GM18520 (cell line): ENCODE results near the gene IGSF21.

ENCODE experiments used
- ATAC-seq: cut with Tn5 transposase; IDR thresholded peaks from one replicate; pipeline ENCODE4 v1.9.1; 2021; ENCODE audit not compliant: unreplicated experiment

The IGSF21 gene

GRCh38 chr1:18322368-18323032 lies 214.9 kb downstream of the IGSF21 start:
- ATAC-seq: no peak

GRCh38 chr1:18323259-18323658 lies 215.7 kb downstream of the IGSF21 start:
- no peak for ATAC-seq

DNA sequence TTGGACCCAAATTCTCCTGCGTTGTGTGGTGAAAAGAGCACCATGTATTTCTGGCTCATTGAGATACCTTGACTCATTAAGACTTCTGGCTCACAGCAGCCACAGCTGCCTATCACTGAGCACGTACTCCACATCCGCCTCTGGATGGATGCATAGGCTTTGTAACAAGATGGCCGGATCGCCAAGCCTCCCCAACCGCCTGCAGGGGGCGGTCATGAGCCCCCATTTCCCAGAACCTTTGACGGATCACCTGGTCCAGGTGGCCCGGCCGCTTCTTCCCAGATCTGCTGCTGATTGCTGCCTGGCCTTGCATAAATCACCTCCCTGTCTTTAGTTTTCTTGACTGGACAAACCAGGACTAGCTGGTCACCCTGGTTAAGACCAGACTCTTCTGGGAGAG lies 216.6 kb downstream of the IGSF21 start:
- no peak for ATAC-seq

DNA sequence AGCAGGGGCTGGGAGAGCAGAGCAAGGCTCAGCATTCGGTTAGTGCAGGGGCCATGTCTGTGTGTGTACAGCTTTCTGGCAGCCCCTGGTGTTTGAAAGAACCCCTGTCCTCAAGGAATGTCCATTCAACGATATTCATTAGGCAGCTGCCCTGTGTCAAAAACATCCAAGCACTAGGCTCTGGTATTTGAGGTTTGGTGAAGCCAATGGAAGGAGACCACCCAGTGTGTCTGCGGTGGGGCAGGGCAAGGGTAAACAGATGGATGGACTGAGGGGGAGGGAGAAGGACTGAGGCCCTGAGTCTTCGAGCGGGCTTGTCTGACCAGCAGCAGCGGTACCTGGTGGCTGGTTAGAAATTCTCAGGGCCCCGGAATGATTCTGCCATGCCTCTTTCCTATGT lies 217.5 kb downstream of the IGSF21 start:
- ATAC-seq: no peak

DNA sequence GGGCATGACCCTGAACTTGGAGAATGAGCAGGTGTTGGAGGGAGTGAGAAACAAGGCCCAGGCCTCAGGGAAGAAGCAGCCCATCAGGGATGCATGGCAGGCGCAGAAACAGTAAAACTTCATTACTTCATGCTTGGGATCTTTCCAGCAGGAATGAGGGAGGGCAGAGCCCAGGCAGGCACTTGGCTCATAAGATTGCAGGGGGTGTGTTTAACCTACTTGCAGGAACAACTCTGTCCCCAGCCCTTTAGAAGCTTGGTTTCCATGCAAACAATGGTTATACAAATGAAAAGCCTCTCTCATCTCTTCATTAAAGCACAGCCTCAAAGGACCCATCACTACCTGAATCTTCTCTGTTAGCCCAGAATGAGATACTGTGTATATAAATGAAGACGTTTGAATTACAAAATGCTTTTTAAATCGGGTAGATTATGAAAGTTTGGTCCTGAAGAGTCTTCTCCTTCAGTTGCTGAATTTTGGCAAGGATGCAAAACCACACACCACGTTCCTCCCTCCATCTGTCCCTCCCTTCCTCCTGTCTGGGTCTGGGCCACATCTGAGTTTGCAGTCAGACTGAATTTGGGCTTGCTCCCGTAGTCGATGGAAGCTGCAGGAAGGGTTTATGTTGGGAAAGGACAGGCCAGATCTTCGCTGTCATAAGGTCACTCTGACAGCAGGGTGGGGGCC lies 218.8 kb downstream of the IGSF21 start:
- no peak for ATAC-seq

DNA sequence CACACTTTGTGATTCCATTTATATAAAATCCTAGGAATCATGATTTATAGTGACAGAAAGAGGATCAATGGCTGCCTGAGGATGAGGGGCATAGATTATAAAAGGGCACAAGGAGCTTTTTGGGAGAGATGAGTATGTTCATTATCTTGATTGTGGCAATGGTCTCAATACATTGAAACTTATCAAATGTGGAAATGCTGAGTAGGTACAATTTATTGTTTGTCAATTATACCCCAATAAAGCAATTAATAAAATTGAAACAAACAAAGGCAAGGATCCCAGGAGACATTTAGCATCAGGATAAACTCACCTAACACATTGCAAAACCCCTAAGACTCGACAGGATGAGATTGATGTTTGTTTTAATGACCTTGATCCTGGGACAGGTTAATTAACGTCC lies 220.1 kb downstream of the IGSF21 start:
- no peak for ATAC-seq

- ATAC-seq: no peak
Measured at GRCh38 chr1:18328803-18329202, 221.2 kb downstream of the IGSF21 start.

DNA sequence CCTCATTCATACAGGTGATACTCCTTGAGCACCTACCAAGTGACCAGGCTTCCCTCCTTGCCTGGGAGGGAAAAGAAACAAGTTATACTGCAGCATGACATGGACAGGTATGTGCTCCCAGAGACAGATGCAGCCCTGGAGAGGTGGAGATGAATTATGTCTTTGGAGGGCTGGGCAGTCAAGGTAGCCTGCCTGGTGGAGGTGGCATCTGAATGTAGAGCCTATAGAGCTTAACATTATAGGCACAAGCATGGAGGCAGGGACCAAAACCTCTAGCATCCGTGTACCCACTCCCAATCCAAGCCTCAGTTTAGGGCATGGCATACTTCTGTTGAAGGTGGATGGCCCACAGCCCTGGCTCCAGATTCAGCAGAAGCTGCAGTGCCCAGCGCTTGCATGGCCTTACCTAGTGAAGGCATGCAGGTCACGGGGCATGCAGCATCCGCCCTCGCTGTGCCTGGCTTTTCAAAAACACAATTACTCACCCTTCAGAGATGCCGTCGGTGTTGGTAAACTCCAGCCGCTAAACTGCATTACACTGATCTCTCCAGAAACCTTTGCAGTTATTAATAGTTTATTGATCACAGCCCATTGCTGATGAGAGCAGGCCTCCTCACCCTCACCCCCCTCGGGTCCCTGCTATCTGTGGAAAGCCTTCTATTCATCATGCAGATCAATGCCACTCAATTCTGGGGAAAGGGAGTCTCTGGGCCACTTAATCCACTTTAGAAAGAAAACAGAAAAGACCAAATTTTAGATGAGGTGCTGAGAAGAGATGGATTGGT lies 222.1 kb downstream of the IGSF21 start:
- ATAC-seq: no peak

DNA sequence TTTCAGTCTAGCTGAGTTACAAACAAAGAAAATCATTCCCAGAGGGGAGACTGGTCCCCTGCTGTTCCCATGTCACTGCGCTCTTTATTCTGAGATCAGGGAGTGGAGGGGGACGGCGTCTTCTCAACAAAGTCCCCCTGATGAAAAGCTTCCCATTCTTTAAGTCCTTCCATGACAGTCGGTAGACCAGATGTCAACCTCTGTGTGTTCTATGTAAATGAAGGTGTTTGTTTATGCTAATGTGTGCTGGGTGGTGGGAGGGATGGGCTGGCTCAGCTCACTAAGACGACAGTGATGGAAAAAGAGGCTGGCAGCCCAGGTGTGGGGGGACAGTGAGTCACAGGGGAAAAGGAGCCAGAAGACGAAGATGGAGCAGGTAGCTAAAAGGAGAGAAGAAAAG lies 225.0 kb downstream of the IGSF21 start:
- ATAC-seq: no peak

- ATAC-seq: no peak
Measured at GRCh38 chr1:18333220-18333619, 225.6 kb downstream of the IGSF21 start.

DNA sequence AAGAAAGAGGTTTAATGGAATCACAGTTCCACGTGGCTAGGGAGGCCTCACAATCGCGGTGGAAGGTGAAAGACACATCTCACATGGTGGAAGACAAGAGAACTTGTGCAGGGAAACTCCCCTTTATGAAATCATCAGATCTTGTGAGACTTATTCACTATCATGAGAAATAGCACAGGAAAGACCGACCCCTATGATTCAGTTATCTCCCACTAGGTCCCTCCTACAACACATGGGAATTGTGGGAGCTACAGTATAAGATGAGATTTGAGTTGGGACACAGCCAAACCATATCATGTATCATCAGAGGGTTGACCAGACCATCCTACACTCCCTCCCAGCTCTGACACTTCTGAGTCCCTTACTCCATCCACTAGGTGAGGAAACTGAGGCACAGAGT lies 229.2 kb downstream of the IGSF21 start:
- ATAC-seq: no peak

DNA sequence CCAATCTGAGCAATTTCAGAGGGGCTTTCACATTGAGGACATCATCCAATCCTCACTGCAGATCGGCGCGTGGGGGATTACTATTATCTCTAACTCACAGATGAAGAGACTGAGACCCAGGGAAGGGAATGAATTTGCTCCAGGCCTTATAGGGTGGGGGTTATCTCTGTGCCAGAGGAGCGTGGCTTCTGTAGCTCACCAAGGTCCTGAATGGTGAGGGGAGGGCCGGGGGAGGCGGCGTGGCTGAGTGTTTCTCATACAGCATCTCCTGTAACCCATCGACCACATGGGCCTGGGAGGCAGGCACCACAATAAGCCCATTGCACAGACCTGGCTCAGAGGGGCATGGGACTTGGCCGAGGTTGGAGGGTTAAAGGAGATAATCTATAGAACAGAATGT lies 230.2 kb downstream of the IGSF21 start:
- ATAC-seq: no peak

DNA sequence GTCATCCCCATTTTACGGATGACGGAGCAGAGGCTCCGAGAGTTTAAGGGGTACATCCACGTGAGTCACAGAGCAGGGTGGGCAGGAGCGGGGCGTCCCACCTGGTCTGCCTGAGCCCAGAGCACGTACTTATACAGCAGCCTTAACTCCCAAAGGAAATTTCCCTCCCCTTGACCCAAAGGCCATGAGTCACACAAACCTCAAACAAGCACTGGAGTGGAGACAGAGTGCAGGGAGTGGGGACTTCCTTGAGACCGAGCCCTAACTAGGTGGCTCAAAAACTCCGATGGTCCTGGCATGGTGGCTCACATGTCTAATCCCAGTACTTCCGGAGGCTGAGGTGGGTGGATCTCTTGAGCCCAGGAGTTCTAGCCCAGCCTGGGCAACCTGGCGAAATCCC lies 231.6 kb downstream of the IGSF21 start:
- no peak for ATAC-seq

GRCh38 chr1:18340158-18340764 lies 232.7 kb downstream of the IGSF21 start:
- no peak for ATAC-seq

DNA sequence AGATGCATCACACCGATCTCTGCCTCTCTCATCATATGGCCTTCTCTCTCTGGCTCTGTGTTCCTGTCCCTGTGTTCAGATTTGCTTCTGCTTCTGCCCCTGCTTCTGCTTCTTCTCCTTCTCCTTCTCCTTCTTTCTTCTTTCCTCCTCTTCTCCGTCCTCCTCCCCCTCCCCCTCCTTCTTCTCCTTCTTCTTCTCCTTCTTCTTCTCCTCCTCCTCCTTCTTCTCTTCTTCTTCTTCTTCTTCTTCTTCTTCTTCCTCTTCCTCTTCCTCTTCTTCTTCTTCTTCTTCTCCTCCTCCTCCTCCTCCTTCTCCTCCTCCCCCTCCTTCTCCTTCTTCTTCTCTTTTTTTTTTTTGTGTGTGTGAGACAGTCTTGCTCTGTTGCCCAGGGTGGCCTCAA lies 233.2 kb downstream of the IGSF21 start:
- ATAC-seq: no peak

DNA sequence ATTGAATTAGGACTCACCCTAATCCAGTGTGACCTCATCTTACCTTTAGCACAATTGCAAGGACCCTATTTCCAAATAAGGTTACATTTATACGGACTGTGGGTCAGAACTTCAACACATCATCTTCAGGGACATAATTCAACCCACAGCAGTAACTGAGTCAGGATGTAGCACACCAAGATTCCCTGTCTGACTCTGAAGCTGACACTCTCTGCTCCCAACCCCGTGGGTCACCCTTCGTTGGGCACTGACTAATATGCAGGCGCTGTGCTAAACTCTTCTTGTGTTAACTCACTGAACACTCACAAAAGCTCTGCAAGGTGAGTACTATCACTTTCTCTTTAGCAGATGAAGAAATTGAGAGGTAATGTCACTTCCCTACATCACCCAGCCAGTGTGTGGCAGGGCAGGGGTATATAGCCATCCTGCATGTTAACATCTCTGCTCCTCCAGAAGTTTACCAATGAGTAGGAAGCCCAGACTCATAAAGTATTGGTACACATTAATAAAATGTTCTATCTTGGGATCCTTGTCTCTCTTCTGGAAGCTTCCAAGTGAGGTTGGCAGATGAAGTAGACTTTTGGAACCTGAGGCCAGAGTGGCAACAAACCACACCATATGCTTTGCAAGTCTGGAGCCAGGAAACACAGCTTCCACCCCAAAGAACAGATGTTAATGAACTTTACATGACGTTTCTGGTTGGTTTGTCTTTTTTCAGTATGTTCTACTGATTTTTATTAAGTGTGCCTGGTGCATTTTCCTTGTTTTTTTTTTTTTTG lies 233.9 kb downstream of the IGSF21 start:
- ATAC-seq: no peak

- ATAC-seq: no peak
Measured at GRCh38 chr1:18342744-18343143, 235.1 kb downstream of the IGSF21 start.

DNA sequence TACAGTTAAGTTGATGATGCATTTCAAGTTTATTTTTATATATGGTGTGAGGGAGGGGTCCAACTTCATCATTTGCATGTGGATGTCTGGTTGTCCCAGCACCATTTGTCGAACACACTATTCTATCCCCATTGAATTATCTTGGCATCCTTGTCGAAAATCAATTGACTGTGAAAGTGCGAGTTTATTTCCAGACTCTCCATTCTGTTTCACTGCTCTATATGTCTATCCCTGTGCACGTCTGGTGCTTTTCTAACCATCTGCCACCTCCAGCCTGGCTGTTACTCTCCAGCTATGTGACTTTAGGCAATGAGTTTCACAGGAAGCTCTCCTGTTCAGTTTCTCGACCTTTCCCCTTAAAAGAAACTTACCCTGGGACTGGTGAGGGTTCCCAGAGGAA lies 236.0 kb downstream of the IGSF21 start:
- no peak for ATAC-seq

DNA sequence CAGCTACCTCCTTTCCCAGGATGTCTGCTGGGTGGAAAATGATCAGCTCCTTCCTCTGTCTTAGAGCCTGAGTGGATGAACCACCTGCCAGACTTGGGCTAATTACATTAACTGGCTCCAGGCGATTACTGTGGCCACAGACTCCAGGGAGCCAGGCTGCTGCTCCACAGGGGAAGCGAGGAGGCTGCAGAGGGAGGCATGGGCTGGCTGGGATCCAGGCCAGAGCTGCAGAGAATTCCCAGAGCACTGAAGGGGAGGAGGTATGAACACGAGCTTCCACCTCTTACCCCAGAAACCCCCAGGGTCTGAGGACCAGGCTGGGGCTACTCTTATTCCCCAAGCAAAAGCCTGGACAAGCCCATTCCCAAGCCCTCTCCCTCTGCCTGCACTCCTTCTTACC lies 237.2 kb downstream of the IGSF21 start:
- no peak for ATAC-seq

GRCh38 chr1:18347559-18347958 lies 240.0 kb downstream of the IGSF21 start:
- no peak for ATAC-seq

GRCh38 chr1:18348354-18348753 lies 240.8 kb downstream of the IGSF21 start:
- ATAC-seq: no peak
